NCI-H82 treated with DMSO at 0.1 percent for 48 hours (cell line): ENCODE results near the gene MDP1.
"Not testable (repeated sequence)": the region's sequence is repeated elsewhere in the genome, so short reads cannot be mapped to it uniquely, and the experiment has no call there.

Experiments
- DNase-seq: peaks from one replicate; lab custom pipeline; 2025; ENCODE audit not compliant: unreplicated experiment; lab: John Stamatoyannopoulos, UW

MDP1 gene

DNA sequence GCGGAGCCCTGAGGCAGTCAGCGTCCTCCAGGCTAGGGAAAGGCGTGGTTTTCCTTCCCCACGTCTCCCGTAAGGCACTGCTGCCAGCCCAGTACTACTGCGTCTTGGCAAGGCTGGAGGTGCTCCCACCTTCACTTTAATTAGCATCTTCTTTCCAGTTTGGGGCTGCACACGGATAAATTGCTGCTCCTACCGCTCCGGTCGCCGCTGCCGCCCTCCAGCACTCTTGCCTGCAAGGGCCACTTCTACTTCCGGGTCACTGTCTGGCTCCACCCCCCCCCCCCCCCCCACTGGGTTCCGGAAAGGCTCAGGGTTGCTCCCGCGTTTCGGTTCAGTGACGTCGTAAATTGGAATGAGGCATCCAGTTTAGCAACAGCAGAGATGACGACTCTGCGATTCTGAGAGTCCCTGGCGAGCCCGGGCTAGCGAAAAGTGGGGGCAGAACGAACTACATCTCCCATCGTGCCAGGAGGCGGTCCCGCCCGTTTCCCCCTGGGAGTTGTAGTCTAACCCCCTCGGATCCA, 16.3 kb upstream of the MDP1 start, which contains the start of gene NEDD8:
Gene NEDD8 (minus strand): TSS at position 247 of the 524 bp plus-strand sequence. CDS start 100 bp downstream, at position 147.
- peak; percentile 58 for DNase-seq

DNA sequence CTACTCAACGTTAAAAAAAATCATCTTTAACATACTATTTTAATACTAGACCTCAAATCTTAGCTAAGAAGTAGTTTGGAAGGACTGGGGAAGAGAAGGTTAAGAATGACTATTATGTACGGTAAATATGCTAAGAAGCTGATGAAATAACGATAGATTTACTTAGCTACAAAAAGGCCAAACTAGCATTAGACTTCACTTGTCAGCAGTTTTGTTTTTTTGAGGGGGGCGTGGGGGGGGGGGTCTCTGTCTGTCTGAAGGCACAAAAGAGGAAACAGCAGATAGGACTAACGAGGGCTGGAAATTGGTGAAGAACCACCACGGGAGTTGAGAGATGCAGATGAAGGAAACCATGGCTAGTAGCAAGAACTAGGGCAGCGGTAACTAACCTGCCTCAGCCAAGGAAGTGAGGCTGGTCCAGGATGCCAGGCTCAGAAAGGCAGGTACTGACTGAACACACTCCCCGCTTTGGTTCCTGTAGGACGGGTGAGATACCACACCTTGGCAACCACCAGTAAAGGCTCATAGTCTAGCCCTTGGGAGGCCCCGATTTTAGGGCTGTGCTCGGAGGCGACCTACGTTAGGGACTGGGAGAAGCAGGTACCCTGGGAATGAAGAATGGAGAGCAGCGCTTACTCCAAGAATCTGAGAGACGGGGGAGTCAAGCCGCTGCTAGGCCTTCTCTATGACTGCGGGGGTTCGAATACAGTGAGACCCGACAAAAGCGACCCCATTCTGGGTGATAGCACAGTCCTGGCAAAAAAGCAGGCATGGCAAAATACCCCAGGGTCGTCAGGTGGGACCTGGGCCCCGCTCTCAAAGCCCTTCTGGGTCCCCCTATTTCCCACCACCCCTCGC, 15.6 kb upstream of the MDP1 start:
- no peak for DNase-seq

DNA sequence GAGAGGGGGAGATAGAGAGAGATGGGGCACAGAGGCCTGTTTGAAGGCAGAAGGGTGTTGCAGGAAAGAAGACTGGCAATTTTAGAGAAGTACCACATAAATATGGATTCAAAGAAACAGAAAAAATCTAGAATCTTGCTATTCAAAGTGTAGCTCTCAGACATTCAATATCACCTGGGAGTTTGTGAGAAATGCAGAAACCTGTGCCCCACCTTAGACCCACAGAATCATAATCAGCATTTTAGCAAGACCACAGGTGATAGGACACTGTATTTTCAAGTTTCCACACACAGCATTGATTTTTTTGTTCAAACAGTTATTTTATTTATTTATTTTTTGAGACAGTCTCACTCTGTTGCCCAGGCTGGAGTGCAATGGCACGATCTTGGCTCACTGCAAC, 13.0 kb upstream of the MDP1 start:
- DNase-seq = no peak

DNA sequence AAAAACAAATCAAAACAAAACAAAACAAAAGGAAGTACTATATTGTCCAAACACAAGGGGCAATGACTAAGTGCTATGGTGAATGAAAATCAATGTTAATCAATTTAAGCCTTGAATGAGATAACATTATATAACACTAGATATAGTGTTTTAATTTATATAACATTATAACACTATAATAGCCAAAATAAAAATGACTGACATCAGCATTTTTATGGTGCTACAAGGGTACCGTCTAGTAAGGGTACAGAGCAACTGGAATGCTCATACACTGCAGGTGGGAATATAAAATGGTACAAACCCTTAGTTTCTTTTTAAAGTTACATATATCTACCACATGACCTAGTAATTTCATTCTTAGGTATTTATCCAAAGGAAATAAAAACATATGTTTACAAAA, 10.6 kb upstream of the MDP1 start:
- DNase-seq = no peak

DNA sequence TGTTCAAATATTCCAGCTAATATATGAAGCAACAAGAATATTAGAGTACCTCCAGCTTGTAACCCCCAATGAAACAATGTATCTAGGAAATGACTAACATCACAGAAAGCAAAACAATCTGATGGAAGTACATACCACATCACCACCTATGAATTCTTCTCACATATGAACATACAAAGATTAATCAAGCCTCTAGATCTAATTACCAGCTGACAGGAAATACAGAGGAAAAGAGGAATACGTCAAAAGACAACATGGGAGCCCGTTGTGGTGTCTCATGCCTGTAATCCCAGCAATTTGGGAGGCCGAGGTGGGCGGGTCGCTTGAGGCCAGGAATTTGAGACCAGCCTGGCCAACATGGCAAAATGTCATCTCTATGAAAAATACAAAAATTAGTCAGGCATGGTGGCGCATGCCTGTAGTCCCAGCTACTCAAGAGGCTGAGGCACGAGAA, 8.8 kb upstream of the MDP1 start:
- DNase-seq = no peak

DNA sequence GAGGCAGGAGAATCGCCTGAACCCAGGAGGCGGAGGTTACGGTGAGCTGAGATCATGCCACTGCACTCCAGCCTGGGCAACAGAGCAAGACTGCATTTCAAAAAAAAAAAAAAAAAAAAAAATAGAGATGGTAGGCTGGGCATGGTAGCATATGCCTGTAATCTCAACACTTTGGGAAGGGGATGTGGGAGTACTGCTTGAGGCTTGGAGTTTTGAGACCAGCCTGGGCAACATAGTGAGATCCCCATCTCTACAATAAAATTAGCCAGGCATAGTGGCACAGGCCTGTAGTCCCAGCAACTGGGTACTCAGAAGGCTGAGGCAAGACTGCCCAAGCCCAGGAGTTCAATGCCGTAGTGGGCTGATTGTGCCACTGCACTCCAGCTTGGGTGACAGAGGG, 7.1 kb upstream of the MDP1 start:
- DNase-seq = not testable (repeated sequence)

DNA sequence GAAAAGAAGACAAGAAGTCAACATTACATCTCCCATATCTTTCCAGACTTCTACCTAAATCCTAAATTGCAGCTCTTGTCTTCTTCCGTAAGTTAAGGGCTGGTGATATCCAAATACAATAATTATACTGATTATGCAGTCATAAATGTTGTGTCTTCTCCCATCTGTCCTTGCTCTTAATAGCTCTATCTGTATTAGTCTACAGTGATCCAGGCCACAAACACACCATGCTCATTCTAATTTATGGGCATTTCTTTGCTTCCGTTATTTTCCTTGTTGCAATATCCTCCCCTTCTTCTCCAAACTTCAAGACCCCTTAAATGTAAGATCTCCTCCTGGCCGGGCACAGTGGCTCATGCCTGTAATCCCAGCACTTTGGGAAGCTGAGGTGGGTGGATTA, 3.7 kb upstream of the MDP1 start:
- no peak for DNase-seq

DNA sequence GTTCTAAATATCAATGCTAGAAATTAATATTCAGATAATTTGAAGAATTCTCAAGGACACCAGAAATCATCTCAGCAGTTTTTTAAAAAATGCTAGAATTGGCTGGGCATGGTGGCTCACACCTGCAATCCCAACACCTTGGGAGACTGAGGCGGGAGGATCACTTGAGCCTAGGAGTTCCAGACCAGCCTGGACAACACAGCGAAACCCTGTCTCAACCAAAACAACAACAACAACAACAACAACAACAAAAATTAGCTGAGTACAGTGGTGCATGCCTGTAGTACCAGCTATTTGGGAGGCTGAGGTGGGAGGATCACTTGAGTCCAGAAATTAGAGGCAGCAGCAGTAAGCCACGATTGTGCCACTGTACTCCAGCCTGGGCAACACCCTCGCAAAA, 3.2 kb upstream of the MDP1 start:
- DNase-seq = no peak

DNA sequence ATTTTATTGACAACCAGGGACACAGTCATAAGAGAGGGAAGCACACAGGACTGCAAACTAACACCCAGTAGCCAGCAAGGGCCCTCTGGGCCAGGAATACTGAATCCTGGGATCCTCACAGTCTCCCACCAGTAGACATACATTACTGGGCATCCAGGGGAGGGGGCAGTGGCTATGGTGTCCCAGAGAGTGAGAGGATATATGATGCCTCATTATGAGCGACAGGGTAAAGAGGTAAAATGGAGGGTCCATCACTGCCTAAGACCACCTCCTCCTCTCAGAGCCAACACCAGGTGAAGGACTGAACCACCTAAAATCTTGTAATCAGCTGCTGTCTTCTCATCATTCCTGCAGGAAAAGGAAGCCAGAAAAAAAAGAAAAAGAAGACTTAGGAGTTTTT, 1.0 kb upstream of the MDP1 start:
- DNase-seq = not testable (repeated sequence)

DNA sequence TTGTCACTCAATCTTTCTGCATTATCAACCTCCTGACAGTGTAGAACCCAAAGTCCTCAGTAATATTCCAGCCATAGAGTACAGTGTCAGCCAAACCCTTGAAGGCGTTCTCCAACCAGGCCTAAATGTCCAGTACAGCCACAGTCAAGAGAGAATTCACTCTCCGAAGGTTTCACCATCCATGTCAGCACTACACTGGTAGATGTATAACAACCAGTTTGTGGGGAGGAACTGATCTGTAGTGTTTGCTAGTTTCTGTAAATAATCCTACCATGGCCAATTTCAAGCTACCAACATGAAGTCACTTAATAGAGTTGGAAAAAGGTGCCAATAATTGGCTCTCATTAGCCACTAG, 456 bp upstream of the MDP1 start:
- DNase-seq = no peak

DNA sequence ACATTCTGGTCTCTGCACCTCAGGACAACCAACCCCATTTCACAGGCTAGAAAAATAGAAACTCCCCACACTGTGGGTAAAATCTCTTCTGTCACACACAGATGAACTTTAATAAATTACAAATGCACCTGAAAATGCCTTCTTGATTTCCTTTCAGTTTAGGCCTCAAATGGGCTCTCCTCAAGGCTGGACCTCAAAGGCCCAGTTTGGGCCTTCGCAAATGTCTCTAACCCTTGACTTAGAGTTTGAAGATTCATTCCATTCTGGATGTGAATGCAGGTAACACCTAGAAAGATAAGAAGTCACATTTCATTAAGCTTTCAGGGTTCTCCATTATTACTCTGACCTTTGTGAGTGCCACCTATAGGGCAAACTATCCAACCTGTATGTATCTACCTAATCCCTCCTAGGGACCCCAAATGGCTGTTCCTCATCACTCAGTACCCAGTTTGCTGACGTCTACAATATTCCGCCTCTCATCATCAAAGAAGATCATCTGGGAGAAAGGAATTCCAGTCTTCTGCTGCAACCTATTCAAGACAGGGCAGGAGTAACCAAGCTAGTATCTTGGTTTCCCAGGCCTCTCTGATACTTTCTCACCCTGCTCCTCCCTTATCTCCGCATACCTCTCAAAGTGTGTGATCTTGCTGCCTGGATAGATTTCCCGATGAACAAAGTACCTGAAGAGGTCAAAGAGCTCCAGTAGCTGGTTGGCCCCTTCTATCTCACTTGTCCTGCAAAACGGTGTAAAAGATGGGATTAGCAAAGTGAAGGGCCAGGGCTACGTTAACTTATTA, 1.8 kb downstream of the MDP1 start:
- no peak for DNase-seq

DNA sequence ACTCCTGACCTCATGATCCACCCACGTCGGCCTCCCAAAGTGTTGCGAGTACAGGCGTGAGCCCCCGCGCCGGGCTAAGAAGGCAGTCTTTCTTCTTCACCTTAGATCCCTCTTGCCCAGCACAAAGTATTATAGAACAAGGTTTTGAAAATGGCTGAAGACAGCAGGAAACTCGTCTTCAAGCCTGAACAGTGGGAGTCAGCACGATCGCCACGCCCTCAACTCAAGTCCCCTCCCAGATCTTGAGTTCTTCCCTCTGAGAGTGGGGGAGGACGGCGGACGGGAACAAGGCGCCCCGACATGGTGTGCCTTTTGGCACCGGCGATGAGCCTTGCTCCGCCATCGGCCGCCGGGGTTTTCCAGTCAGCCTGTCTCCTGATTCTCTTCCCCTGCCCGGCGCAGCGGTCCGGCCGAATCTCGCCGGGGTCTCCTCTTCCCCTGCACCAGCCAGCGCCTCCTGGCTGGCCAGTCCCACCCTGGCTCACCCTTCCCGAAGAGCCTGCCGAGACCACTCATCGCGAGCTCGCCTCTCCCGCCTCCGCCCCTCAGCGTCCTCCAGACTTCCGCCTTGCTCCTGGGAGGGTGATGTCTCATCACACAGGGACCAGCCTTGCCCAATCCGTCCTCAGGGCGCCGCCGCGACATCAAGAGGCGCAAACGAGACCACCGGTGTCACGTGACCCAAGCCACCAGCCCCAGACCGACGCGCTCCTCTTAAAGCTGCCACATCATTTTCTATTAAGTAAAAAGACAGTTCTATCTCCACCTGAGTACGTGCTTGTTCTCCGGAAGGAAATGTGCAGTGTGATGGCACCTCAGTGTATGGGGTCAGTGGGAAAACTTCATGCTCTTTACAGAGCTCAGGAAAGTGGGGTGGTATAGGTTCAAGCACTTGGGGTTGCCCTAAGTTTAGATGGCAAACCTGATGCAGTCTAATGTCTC, 2.7 kb downstream of the MDP1 start, which contains the start of gene CHMP4A:
Gene CHMP4A (minus strand): TSS at position 565 of the 942 bp plus-strand sequence. CDS start 49 bp downstream, at position 516.
- DNase-seq = peak; percentile 79

DNA sequence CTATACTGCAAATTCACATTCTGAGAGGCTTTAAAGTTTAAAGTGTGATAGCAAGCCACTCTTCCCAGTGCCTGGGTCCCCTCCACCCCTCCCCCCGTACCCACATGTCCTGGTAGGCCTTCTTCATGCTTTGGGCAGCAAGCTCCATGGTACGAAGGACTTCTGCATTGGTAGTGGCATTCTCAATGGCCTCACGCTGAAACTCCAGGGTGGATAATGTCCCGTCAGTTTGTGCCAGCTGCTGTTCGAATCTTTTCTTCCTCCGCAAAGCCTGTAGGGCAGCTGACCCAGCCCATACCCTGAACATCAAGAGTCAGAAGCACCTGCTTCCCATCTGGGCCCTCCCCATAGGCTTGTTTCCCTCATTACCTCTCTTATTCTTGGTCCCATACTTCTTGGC, 4.6 kb downstream of the MDP1 start:
- no peak for DNase-seq

DNA sequence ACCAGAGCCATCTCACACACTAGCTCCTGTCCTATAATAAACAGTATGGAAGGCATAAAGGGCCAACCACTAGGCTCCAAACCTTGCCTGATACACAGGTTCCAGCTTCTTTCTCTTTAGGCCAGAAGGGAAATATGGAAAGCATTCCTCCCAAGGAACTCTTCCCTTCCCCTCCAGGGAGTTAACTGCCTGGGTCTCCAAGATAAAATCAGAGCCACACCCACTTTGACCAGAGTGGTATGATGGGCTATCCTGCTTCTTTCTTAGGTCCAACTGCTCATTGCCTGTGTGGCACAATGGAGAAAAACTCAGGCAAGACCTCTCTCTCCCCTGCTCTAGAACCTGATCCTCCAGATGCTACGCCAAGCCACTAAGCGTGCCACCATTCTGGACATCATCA, 8.2 kb downstream of the MDP1 start:
- no peak for DNase-seq

DNA sequence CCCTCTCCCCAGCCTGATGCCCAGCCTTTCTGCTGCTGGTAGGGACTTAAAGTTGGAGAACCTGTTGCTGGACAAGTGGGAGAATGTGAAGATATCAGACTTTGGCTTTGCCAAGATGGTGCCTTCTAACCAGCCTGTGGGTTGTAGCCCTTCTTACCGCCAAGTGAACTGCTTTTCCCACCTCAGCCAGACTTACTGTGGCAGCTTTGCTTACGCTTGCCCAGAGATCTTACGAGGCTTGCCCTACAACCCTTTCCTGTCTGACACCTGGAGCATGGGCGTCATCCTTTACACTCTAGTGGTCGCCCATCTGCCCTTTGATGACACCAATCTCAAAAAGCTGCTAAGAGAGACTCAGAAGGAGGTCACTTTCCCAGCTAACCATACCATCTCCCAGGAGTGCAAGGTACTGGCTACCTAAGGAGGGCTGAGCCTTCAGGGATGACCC, 8.7 kb downstream of the MDP1 start:
- DNase-seq = no peak

DNA sequence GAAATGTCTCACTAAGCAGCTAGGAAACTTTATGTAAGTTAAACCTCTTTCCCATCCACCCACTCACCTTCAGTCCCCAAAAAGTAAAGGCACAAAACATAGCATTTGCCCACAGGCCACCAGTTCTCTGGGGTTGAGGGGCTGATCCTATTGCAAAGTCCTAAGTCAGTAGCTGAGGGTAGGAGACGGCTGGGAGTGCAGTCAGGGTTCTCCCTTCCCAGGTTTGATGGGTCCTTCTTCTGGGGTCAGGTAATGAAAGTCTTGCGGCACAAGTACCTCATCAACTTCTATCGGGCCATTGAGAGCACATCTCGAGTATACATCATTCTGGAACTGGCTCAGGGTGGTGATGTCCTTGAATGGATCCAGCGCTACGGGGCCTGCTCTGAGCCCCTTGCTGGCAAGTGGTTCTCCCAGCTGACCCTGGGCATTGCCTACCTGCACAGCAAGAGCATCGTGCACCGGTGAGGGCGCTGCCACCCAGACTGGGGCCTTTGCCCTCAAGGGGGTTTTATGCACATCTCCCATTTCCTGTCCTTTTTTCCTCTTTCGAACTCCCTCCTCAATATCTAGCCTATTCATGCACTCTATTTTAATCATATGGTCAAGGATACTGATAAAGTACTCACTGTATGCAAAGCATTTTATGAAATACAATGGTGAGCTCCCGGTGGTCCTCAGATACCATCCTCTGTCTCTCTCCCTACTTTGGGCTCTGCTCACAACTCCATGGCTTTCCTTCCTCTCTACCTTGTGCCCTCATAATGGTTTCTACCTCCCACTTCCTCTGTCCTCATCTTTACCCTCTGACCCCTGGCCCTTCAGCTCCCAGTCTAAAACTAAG, 9.4 kb downstream of the MDP1 start:
- no peak for DNase-seq

DNA sequence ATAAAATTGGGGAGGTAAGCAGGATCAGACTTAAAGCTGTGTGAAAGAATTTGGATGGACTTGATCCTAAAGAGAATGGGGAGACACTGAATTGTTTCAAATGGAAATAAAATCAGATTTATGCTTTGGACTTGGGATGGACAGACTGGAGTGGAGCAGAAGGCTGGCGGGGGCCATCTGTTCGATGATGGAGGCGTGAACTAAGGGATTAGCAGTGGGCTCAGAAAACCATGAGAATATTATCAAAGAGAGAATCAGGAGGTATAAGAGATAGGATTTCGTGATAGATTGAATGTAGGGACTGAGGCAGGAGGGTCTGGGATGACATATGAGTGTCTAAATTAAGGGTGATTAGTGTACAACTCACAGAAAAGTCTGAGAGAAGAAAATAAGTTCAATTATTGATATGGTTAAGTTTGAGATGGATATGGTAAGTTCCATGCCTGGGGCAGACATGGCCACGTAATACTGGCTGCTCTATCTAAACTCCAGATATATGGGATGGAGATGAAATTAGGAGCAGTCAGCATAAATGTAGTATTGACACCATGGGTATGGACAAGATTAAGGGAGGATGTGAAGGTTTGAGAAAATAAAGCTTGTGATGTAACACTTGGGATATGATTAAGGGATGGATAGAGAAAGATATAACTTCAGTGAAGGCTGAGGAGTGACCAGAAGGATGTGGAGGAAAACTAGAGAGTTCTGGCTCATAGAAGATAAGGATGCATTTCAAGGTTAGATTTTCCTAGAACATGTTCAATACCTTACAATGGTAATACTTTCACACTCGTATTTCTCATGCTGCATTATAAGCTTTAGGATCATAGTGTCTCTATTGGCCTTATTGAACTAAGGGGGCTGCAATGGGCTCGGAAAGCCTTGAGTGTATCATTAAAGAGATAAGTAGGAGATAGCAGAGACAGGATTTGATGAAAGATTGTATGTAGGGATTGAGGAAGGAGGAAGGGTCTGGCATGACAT, 11.4 kb downstream of the MDP1 start:
- peak; percentile 29 for DNase-seq

DNA sequence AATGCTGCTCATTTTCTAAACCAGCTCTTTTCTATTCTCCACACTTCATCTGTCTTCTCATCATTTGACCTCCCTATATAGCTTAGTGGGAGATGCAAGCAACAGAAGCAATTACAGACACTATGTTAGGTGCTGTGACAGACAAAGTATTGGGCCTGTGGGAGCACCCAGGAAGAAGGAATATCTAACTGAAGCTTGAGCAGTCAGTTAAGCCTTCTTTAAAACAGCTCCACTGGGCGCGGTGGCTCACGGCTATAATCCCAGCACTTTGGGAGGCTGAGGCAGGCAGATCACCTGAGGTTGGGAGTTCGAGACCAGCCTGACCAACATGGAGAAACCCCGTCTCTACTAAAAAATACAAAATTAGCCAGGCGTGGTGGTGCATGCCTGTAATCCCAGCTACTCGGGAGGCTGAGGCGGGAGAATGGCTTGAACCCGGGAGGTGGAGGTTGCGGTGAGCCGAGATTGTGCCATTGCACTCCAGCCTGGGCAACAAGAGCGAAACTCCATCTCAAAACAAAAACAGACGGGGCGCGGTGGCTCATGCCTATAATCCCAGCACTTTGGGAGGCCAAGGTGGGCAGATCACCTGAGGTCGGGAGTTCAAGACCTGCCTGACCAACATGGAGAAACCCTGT, 12.5 kb downstream of the MDP1 start:
- not testable (repeated sequence) for DNase-seq
